NCI-H2107 (cell line): Measurements from ENCODE around the gene KCNE3.

Source experiments
- DNase-seq: peaks from one replicate; lab custom pipeline; 2025; lab: John Stamatoyannopoulos, UW

Gene KCNE3, protein sequence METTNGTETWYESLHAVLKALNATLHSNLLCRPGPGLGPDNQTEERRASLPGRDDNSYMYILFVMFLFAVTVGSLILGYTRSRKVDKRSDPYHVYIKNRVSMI

DNA sequence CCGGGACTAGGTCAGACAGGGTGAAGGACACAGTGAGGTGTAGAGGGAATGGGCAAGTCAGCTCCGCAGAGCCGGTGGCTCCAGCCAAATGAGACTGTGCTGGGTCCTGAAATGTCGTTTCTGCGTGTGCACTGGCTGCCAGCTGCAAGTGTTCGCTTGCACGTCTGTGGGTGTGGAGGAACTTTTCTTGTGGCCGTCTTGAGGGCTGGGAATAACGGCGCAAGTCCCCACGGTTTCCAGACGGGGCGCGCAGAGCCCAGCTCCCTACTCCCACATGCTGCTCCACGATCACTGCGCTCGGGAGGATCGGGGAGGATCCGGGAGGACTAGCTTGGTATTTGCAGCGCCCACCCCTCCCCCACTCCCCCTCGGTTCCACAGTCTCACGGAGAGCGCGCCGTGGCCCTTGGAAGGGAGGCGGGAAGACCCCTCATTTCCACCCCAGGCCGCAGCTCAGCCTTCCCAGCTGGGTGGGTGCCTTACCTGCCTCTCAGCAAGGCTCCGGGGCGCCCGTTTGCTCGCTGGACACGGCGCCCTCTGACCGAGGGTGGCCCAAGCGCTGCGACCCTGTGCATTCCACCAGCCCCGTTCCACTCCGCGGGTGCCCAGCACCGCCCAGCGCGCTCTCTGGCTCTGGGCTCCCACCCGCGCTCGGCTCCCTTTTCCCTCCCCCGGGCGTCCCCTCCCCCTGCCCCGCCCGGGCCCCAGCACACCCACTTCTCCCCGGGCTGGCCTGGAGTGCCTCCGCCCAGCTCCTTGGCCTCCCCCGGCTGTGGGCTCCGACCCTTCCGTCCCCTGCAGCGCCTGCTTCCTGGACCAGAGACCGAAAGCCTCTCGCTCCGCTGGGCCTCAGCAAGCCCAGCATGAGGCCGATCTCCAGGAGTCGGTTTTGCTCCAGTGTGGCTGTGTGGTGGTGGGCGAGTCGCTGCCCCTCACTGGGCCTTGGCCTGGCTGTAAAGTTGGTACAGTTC, at the start of gene KCNE3:
KCNE3 (minus strand) TSS at position 634 of the 970 bp plus-strand sequence. CDS start 9,986 bp downstream, outside the sequence.
- no peak for DNase-seq

DNA sequence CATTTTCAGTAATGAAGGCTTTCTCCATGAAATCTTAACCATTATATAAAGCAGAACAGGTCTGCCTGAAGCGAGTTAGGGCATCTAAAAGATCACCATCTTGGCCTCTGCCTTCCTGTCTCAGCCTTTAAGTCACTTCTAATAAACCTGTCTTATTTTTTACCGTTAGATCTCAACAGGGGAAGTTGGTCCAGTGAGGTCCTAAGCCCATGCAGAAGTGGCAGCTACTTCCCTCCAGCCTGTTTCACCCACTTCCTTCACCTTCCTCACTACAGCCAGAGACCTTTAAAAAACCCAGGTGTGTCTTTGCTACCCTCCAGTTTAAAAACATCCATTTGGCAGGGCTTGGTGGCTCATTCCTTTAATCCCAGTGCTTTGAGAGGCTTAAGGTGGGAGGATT, 40.2 kb upstream of the KCNE3 start:
- no peak for DNase-seq

DNA sequence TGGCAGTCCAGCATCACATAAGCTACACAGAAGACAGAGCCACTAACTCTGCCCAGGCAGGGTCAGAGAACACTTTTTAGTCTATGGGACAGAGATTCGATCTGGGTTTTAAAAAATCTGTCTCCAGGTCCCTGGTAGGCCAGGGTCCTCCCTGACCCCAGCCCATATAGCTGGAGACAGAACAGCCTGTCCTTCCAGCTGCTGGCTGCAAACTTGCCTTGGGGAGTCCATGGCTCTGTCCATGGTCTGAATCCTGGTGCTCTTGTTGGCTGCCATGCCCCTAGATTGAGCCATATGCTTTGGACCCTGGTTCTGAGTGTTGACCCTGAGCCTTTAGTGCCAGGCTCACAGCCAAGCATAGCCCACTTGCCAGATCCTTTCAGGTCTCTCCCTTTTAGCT, 39.5 kb upstream of the KCNE3 start:
- no peak for DNase-seq

DNA sequence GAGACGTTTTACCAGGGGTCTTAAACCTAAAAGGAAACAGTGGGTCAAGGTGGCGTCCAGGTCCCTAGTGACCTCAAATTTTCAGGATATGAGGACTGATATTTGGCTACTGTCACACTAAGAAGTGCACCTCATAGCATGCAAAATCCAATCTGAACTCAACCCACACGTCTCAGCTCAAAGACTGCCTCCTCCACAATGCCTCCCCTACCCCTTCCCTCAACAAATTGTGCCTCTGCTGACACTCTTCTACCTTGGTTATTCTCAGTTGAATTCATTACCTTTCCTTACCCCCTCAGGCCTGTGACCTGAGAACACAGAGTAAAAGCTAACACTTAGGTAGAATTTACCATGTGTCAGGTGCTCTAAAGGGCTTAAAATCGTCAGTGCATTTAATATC, 38.6 kb upstream of the KCNE3 start:
- DNase-seq = no peak

DNA sequence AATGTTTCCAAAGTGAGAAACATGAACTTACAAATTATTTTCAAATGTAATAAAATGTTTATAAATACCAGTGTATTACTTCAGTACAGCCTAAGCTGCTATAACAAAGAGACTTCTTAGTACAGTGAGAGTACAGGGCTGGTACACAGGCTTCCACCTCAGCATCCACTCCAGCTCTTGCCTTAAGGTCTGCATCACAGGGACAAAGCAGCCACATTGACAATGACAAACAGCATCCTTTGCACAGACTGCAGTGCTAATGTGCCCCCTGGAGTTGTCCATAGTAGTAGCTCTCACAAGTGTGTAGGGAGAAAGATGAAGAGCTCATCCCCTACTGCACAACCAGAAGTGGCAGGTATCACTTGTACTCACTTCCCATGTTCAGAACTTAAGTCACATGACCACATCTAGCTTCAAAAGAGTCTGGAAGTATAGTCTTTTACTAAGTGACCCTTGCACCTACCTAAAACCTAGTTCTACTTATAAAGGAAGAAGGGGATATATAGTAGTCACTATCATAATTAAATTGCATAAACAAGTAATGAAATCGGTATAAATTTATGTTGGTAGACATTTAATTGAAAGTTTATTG, 36.8 kb upstream of the KCNE3 start:
- DNase-seq = no peak

DNA sequence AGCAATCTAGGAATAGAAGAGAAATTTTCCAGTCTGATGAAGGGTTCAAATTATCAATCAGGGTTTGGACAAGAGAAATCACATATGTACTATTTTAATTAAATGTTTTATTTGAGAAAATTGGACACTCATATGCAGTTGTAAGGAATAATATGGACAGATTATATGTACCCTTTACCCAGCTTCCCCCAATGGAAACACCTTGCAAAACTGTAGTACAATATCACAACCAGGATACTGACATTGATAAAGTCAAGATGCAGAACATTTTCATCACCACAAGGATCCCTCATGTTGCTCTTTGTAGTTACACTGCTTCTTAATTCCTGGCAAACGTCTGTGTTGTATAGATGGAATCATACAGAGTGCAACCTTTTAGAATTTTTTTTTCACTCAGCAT, 27.6 kb upstream of the KCNE3 start:
- DNase-seq = no peak

DNA sequence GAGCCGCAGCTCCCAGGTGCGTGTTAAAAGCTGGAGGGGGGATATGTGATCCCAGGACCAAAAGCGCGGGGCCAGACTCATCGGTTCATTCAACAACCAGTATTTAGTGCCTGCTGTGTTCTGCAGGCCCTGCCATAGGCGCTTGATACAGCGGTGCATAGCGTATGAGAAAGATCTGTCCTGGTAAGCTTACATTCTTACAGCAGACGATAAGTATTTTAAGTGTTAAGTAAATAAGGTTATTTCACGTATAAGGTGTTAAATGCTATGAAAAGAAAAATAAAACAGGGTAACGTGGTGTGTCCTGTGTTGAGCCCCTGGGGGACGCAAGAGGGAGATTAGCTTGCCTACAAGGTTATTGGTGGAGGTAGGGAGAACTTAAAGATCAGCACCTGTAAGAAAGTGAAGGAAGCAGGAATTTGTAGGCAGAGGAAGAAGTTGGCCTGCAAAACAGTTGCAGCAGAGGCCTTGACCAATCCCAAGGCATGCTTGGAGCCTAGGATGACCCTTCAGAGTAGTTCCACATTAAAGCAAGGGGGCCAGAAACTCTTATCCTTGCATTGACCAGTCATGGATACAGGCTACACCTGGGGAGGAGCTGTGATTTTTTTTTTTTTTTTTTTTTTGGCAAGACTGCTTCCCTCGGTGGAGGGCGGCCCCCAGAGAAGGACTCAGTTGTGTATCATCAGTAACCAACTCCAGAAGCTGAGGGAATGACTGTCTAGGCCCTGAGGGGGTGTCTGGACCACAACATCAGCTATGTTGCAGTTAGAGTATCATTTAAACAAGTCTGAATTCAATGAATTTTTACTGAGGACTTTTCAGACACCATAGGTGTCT, 26.7 kb upstream of the KCNE3 start:
- DNase-seq = peak; percentile 69

DNA sequence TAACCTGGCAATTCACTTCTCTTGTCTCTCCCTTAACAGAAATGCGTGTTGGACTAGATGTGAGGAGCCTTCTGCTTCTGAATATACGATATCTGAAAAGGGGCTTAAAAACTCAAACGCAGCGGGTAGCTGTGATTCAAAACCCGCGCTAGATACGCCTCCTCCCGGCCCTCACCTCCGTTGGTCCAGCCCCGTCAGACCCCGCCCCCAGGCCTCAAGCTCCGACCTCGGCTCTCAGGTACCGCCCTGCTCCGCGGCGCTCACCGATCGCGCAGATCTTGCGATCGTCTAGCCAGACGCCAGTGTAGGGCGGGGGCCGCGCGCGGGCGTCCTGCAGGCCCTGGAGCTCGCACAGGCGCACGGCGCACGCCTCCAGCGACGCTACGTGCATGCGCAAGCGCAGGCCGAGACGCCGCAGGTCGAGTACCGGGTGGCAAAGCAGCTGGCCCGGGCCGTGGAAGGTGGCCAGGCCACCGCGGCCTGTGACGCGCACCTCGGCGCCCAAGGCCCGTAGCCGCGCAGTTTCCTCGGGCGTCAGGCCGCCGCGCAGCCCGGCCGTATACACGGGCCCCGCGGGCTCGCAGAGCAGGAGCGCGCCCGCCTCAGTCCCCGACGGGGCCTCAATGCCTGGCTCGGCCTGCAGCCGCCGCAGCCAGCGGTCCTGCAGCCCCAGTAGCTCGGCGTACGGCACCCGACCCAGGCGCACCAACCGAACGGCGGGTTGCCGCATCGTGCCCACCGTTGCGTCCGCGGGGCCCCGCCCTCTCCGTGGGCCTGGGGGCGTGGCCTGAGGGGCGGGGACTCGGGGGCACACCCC, 25.8 kb upstream of the KCNE3 start, which contains the start of gene LIPT2:
LIPT2 (minus strand) TSS at position 751 of the 817 bp plus-strand sequence; CDS start at position 730, 21 bp downstream.
- peak; percentile 92 for DNase-seq

DNA sequence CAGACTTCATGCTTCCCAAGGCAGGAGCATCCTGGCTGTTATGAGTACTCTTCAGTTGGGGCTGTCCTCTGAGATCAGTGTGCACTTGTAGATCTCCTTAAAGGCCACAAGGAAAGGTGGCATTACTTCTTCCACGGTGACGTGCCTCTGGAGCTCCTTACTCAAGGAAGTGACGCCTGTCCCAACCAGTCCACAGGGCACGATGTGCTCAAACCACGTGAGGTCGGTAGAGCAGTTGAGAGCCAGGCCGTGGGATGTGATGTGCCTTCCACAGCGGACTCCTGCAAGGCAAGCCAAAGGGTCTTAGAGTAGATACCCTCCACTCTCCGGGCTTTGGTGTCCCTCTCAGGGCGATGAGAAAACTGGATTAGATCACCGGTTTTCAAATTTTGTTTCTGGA, 24.7 kb upstream of the KCNE3 start:
- no peak for DNase-seq

DNA sequence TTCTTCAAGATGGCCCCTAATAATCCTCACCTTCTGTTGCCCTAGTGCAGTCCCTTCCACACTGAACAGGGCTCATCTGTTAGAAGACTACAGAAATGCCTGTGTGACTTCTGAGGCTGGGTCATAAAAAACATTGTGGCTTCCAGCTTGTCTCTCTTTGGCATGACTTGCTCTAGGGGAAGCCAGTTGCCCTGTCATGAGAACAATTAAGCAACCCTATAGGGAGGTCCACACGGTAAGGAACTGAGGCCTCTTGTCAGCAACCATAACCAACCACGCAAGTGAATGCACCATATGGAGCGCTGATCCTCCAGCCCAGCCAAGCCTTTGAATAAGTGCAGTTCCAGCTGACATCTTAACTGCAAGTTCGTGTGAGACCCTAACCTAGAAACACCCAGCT, 23.6 kb upstream of the KCNE3 start:
- no peak for DNase-seq

DNA sequence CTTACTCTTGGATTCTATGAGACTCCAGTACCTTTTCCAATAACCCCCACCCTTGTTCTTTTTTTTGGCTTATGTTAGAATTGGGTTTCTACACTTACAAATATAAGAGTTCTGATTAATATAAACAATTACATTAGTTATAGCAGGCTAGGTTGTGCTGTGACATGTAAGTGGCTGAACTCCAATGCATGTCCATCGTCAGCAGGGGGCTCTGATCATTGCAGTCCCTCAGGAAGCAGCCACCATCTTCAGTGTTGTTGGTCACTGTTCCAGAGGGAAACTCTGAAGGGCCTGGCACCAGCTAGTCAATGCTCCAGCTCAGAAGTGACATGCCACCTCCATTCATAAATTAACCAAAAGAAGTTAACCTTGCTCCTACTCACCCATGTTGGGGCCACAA, 20.5 kb upstream of the KCNE3 start:
- no peak for DNase-seq

DNA sequence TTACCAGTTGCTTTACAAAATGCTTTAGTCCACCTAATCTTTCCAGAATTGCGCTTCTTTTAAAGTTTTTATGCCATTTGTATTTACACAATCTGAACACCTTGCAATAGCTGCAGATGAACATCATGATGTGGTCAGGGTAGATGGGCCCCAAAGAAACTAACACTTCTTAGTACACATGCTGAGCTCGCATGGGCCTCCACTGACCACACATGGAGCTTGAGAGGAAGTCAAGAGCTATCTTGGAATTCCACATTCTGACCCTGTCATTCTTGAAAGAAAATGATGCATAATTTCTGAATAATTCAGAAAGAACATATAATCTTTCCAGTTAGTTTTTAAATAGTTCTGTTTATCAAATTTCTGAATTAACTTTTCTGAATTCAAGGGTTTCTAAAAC, 18.5 kb upstream of the KCNE3 start:
- no peak for DNase-seq

DNA sequence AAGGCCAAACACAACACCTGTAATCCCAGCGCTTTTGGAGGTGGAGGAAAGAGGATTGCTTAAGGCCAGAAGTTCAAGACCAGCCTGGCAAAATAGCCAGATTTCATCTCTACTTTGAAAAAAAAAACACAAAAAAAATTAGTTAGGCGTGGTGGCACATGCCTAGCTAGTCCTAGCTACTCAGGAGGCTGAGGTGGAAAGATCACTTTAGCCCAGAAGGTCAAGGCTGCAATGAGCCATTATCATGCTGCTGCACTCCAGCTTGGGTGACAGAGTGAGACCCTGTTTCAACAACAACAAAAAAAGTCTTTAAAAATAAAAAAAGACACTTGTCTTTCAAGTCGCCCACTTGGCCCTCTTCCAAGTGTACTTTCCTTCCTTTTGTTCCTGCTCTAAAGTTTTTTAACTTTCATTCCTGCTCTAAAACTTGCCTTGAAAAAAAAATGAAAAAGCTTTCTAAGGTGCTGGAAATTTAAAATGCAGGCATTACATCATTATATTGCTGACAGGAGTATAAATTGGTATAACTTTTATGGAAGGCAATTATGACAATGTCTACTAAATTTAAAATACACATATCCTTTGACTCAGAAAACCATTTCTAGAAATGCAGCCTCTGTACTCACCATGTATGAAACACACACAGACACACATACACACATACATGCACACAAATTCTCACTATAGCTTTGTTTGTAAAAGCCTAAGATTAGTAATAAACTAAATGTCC, 13.5 kb upstream of the KCNE3 start:
- DNase-seq = no peak

DNA sequence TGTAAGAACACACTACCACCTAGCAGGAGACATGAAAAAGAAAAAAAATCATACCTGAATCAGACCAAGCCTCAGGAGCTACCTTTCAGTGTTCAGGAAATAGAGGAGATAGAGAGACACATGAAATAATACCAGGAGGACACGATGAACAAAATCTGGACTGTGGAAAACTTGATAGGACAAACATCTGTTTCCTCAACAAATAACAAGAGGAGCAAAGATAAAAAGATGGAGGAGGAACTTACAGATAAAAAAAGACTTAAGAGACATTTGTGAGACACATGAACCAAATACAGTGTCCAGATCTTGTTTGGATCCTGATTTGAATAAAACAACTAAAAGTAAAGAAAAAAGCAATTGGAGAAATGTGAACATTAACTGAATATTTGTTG, 12.4 kb upstream of the KCNE3 start:
- DNase-seq = no peak

DNA sequence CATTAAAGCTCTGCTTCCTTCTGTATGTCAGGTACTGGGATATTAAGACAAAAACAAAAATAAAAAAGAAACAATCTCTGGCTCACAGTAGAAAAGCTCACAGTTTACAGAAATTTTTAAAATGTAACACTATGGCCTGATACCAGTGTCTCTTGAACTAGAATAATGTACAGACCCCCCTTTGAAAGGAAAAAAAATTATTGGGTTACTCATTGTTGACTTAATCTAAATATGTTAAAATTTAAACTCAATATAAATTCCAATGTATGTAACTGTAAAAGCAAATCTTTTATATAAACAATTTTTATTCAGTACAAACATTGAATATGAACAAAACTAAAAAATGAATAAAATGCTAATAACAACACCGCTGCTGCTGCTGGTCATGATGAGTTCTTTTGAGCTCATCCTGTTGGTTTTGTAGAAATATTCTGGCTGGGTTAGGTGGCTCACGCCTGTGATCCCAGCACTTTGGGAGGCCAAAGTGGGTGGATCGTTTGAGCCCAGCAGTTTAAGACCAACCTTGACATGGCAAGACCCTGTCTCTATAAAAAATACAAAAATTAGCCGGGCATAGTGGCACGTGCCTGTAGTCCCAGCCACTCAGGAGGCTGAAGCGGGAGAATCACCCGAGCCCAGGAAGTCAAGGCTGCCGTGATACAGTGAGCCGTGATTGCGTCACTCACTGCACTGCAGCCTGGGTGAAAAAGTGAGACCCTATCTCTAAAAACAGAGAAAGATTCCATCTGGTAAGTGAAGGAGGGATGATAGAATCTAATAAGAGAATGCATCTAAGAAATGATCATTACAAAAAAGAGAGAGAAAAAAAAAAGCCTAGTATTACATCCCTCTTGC, 11.8 kb upstream of the KCNE3 start:
- DNase-seq = no peak

DNA sequence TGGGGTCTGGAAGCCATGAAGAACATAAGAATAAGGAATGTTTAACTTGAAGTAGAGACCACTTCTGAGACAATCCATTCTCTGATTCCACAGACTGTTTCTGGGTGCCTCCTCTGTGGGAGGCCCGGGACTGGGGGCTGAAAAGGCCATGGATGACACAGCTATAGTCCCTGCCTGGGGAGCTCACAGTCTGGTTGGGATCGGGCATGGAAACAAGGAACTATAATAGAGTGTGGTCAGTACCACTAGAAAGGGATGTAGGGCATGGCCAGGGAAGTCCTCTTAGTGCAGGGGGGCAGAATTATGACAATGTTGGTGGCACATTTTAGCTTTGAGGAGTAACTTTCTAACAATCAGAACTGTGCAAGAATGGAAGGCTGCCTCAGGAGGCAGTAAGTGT, 9.2 kb upstream of the KCNE3 start:
- no peak for DNase-seq

DNA sequence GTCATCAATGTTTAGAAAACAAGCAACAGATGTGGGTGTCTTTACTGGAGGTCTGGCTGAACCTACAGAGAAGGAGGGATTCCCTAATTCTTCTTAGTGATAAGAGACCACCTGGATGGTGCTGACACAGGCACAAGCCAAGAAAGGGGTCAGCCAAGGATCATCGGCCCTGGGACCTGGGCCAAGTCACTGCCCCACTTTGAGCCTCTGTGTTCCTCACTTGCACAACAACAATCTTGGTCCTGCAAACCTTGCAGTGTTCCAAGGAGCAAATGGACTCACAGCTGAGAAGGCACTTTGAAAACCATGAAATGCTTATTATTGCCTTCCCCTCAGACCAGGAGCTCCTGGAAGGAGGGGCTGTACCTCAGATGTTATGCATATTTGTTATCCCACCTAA, 7.0 kb upstream of the KCNE3 start:
- DNase-seq = no peak

DNA sequence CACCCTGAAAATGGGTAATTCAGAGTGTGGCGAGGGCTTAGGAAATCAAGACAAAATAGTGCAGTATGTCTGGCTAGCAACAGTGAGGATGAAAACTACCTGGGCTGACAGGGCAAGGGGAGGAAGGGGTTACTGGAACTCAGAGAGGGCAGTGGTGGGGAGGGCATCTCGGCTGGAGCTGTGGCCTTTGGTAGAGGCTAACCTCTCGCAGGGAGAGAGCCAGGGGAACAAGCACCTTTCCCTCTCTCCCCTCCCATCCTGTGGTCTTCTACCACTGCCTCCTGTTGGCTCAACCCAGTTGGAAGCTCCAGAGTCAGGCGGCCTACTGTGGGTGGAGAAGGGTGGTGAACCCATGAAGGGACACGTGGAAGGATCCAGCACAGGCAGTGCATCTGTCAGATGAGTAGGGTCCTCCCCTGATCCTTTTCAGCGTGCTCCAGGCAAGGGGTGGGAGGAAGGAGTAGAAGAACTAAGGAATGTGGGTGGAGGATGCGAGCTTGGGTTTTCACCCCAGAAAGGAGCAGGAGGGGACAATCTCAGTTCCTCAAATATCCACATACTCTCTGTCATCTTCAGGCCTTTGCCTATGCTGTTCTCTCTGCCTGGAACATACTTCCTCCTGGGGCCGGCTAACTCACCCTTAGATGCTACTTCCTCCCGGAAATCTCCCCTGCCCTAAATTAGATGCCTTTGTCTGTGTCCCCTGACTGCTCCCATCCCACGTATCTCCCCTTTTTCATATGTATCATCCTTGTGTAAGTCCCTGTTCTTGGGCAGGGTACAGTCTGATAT, 6.2 kb upstream of the KCNE3 start:
- no peak for DNase-seq
